ENCODE measurements around the gene SUMO3. TPM values are rescaled to one million over a fixed set of nuclear protein-coding genes. Genes with fewer than 3 reads are reported as not detected.

The SUMO3 gene
- polyA plus RNA-seq, 1 of the 3 experiments (the other 2 are of a cell fraction): 125 TPM

- no peak for TF ChIP-seq REST (IDR thresholded peaks at IDR 0.05; ENCODE audit: low read depth, low read length)
- no peak for TF ChIP-seq MAX (IDR thresholded peaks at IDR 0.05; ENCODE audit: low read depth)
Observed at GRCh38 chr21:44773291-44773932, 44.5 kb downstream of the SUMO3 start (continued).

- H4K20me1 ChIP-seq (ENCODE audit: insufficient read depth): no peaks in the 10 kb centered on the region
Observed at GRCh38 chr21:44771896-44772525, 45.9 kb downstream of the SUMO3 start.

More at GRCh38 chr21:44771896-44772525, 45.9 kb downstream of the SUMO3 start:
- Histone ChIP-seq H3K79me2 (ENCODE audit: insufficient read depth) (0 out of 2 replicates have a peak, but pooled peaks cover 3% of the 10 kb centered on the region), H3F3A (replicated peaks; ENCODE audit: insufficient read depth) (no peaks in the 10 kb centered on the region), H2AFZ (ENCODE audit: low read depth) (no peak overlapping the region), H3K27ac (ENCODE audit: low read depth in 2 of 2, low read length in 1 of 2) (no peak overlapping the region), H3K4me1 (ENCODE audit: control insufficient read depth in 1 of 2, insufficient read depth in 2 of 2, low read depth in 1 of 2, low read length in 1 of 2) (peaks cover 0 to 4% of the 10 kb centered on the region in 2 experiments; a peak in 1 of 4 replicates), H3K36me3 (replicated peaks in 1 of 2; ENCODE audit: control insufficient read depth in 1 of 2, insufficient read depth in 2 of 2, low read length in 1 of 2) (peaks cover 30 to 81% of the 10 kb centered on the region in 2 experiments), H3K27me3 (ENCODE audit: insufficient read depth) (no peaks in the 10 kb centered on the region), H3K9ac (no peak overlapping the region), H3K4me2 (no peak overlapping the region), H3K9me3 (no peaks in the 10 kb centered on the region), H3K9me2 (no peaks in the 10 kb centered on the region), H3K4me3 (ENCODE audit: low read depth in 2 of 2, low read length in 1 of 2) (no peak overlapping the region)
- WGBS (ENCODE audit: low lambda C conversion rate): 97% methylated on average over 12 of the region's 17 CpGs
- POLR2A ChIA-PET: no interaction called here
- CTCF ChIA-PET: interaction anchor here (0.6 to 2.5 kb wide), 4 partner anchors 10 to 28 kb away, joined by 3 to 9 read pairs (median 4); no protein-coding TSS in a partner anchor
- TF ChIP-seq CHD2 (IDR thresholded peaks at IDR 0.05; ENCODE audit: low read length, partially characterized antibody) (no peak), NFIC (IDR thresholded peaks at IDR 0.05; ENCODE audit: borderline replicate concordance) (no peak), MEF2A (IDR thresholded peaks at IDR 0.05; ENCODE audit: borderline replicate concordance, low read depth) (no peak), ZBTB33 (IDR thresholded peaks at IDR 0.05; ENCODE audit: borderline replicate concordance, low read depth) (no peak), GABPA (IDR thresholded peaks at IDR 0.05; ENCODE audit: low read depth) (no peak), SIN3A (IDR thresholded peaks at IDR 0.05; ENCODE audit: borderline replicate concordance, low read depth, low read length) (no peak), USF1 (IDR thresholded peaks at IDR 0.05; ENCODE audit: borderline replicate concordance, low read depth) (no peak), FOXJ3 (CRISPR knock-in tag; IDR thresholded peaks at IDR 0.05) (no peak), TCF12 (IDR thresholded peaks at IDR 0.05) (no peak), GATA2 (CRISPR knock-in tag; IDR thresholded peaks at IDR 0.05) (no peak), RXRA (IDR thresholded peaks at IDR 0.05; ENCODE audit: borderline replicate concordance, low read depth) (no peak), SMC3 (IDR thresholded peaks at IDR 0.05; ENCODE audit: low read depth, low read length) (no peak), RAD21 (IDR thresholded peaks at IDR 0.05; ENCODE audit: low read length) (no peak), MXI1 (IDR thresholded peaks at IDR 0.05; ENCODE audit: low read depth, low read length) (no peak), REST (IDR thresholded peaks at IDR 0.05; ENCODE audit: low read depth, low read length) (no peak), USF2 (IDR thresholded peaks at IDR 0.05; ENCODE audit: borderline replicate concordance, low read depth, low read length) (no peak), ELF1 (IDR thresholded peaks at IDR 0.05) (no peak), FOXM1 (IDR thresholded peaks at IDR 0.05; ENCODE audit: low read depth) (no peak)
- no peak for DNase-seq

Measured in SK-N-SH (cell line).